MM.1S (cell line): ENCODE results near the gene ALDH3B1.
"Not testable (repeated sequence)": the region's sequence is repeated elsewhere in the genome, so short reads cannot be mapped to it uniquely, and the experiment has no call there.

Experiments
- CTCF ChIP-seq: fragments of 300-600 bp; sonication (generic); IDR thresholded peaks from 2 replicates; pipeline ENCODE4 v1.5.1; 2016; ENCODE audit warnings: antibody characterized with exemption, low read length, mixed read lengths
- EZH2phosphoT487 ChIP-seq: fragments of 300-600 bp; sonication (generic); IDR thresholded peaks from 2 replicates; pipeline ENCODE4 v1.6.1; 2018; ENCODE audit warnings: antibody characterized with exemption, low read length

- TF ChIP-seq EZH2phosphoT487, CTCF: not testable (repeated sequence)
Observed at GRCh38 chr11:67990546-67991346, 19.4 kb upstream of the ALDH3B1 start.
